H9 (cell line): ENCODE measurements around the gene GATAD1. TPM values are rescaled to one million over a fixed set of nuclear protein-coding genes. Genes with fewer than 3 reads are reported as not detected.

Experiments
- DNase-seq: peaks from one replicate; pipeline ENCODE4 v3.0.0-alpha.2; 2017
- H2AFZ ChIP-seq: one replicate; pipeline ENCODE4 v1.6.1; 2013; ENCODE audit warnings: mild to moderate bottlenecking, low read length, control low read depth, moderate library complexity
- H2AK5ac ChIP-seq: 2 replicates; pipeline ENCODE4 v1.6.1; 2013; ENCODE audit warnings: low read length, control low read depth, mixed read lengths; ENCODE audit not compliant: insufficient read length
- H2BK120ac ChIP-seq: one replicate; pipeline ENCODE4 v1.6.1; 2013; ENCODE audit warnings: low read depth, mild to moderate bottlenecking, low read length, control low read depth, inconsistent platforms; ENCODE audit not compliant: poor library complexity, severe bottlenecking
- H2BK12ac ChIP-seq: 2 replicates; pipeline ENCODE4 v1.6.1; 2013; ENCODE audit warnings: low read length, control low read depth, mixed read lengths, low read depth; ENCODE audit not compliant: insufficient read length
- H2BK15ac ChIP-seq: 2 replicates; pipeline ENCODE4 v1.6.1; 2013; ENCODE audit warnings: low read depth, low read length, control low read depth
- H2BK20ac ChIP-seq: one replicate; pipeline ENCODE4 v1.6.1; 2013; ENCODE audit warnings: low read depth, mild to moderate bottlenecking, low read length, control low read depth, inconsistent platforms; ENCODE audit not compliant: poor library complexity, severe bottlenecking
- H2BK5ac ChIP-seq: 2 replicates; pipeline ENCODE4 v1.6.1; 2013; ENCODE audit warnings: low read length, control low read depth, mixed read lengths; ENCODE audit not compliant: insufficient read length
- H3K14ac ChIP-seq: 2 replicates; pipeline ENCODE4 v1.6.1; 2013; ENCODE audit warnings: low read length, control low read depth; ENCODE audit not compliant: insufficient read depth
- H3K18ac ChIP-seq: 2 replicates; pipeline ENCODE4 v1.6.1; 2013; ENCODE audit warnings: low read depth, mild to moderate bottlenecking, mixed read lengths, low read length, control low read depth; ENCODE audit not compliant: insufficient read length
- H3K23ac ChIP-seq: 2 replicates; pipeline ENCODE4 v1.6.1; 2013; ENCODE audit warnings: low read length, control low read depth, mixed read lengths, low read depth; ENCODE audit not compliant: insufficient read length
- H3K23me2 ChIP-seq: 2 replicates; pipeline ENCODE4 v1.6.1; 2013; ENCODE audit warnings: low read depth, mild to moderate bottlenecking, mixed read lengths, low read length, control low read depth; ENCODE audit not compliant: insufficient read length, poor library complexity, severe bottlenecking
- H3K27ac ChIP-seq: 2 replicates; pipeline ENCODE4 v1.5.1; 2013; ENCODE audit warnings: low read length, control low read depth, mixed read lengths, low read depth; ENCODE audit not compliant: insufficient read length
- H3K27me3 ChIP-seq: 2 replicates; pipeline ENCODE4 v1.6.1; 2013; ENCODE audit warnings: low read length, control low read depth, inconsistent platforms; ENCODE audit not compliant: insufficient read depth
- H3K4ac ChIP-seq: 2 replicates; pipeline ENCODE4 v1.6.1; 2013; ENCODE audit warnings: low read depth, mild to moderate bottlenecking, control low read depth, inconsistent platforms, low read length, moderate library complexity
- H3K4me1 ChIP-seq: 2 replicates; pipeline ENCODE4 v1.6.1; 2013; ENCODE audit warnings: low read length, control low read depth, inconsistent platforms; ENCODE audit not compliant: insufficient read depth
- H3K4me2 ChIP-seq: 2 replicates; pipeline ENCODE4 v1.6.1; 2013; ENCODE audit warnings: low read length, control low read depth, mixed read lengths; ENCODE audit not compliant: insufficient read length, insufficient read depth
- H3K56ac ChIP-seq: 2 replicates; pipeline ENCODE4 v1.6.1; 2013; ENCODE audit warnings: low read depth, mild to moderate bottlenecking, mixed read lengths, low read length, control low read depth; ENCODE audit not compliant: insufficient read length
- H3K79me1 ChIP-seq: 2 replicates; pipeline ENCODE4 v1.6.1; 2013; ENCODE audit warnings: low read depth, mild to moderate bottlenecking, moderate library complexity, low read length, control low read depth, inconsistent platforms; ENCODE audit not compliant: insufficient read depth, poor library complexity, severe bottlenecking
- H3K79me2 ChIP-seq: 2 replicates; pipeline ENCODE4 v1.6.1; 2013; ENCODE audit warnings: low read length, control low read depth, inconsistent platforms; ENCODE audit not compliant: insufficient read depth
- H3K9ac ChIP-seq: 2 replicates; pipeline ENCODE4 v1.6.1; 2013; ENCODE audit warnings: low read length, control low read depth, mixed read lengths; ENCODE audit not compliant: insufficient read length; ENCODE audit errors: extremely low read depth
- H3K9me3 ChIP-seq: one replicate; pipeline ENCODE4 v1.6.1; 2013; ENCODE audit warnings: low read depth, low read length, inconsistent platforms; ENCODE audit not compliant: control insufficient read depth
- H3T11ph ChIP-seq: one replicate; pipeline ENCODE4 v1.6.1; 2013; ENCODE audit warnings: mild to moderate bottlenecking, low read length, control low read depth, inconsistent platforms
- H4K20me1 ChIP-seq: one replicate; pipeline ENCODE4 v1.6.1; 2013; ENCODE audit not compliant: control insufficient read depth, insufficient read length, insufficient read depth
- H4K5ac ChIP-seq: 2 replicates; pipeline ENCODE4 v1.6.1; 2013; ENCODE audit warnings: low read depth, mild to moderate bottlenecking, mixed read lengths, low read length, control low read depth; ENCODE audit not compliant: insufficient read length
- H4K8ac ChIP-seq: replicated peaks from 2 replicates; pipeline ENCODE4 v1.6.1; 2013; ENCODE audit warnings: low read length, control low read depth, mixed read lengths, low read depth; ENCODE audit not compliant: insufficient read length
- H4K91ac ChIP-seq: 2 replicates; pipeline ENCODE4 v1.6.1; 2013; ENCODE audit warnings: low read depth, mild to moderate bottlenecking, moderate library complexity, mixed read lengths, low read length, control low read depth; ENCODE audit not compliant: insufficient read length
- H3K27ac Mint-ChIP-seq, 3 experiments: 2 replicates in 2 of 3; 3 replicates in 1 of 3; pipeline ENCODE4 v1.8.0; 2020 to 2021; ENCODE audit warnings: mixed read lengths in 3 of 3, mild to moderate bottlenecking in 1 of 3, moderate library complexity in 1 of 3
- H3K27me3 Mint-ChIP-seq: 2 replicates; pipeline ENCODE4 v1.8.0; 2021; ENCODE audit warnings: low read depth, mild to moderate bottlenecking, moderate library complexity, mixed read lengths
- H3K36me3 Mint-ChIP-seq, 3 experiments: 2 replicates in 2 of 3; 3 replicates in 1 of 3; pipeline ENCODE4 v1.8.0; 2020 to 2021; ENCODE audit warnings: low read depth in 3 of 3, mixed read lengths in 3 of 3; ENCODE audit not compliant: insufficient read depth in 1 of 3
- H3K4me1 Mint-ChIP-seq, 2 experiments: 2 replicates each; pipeline ENCODE4 v1.8.0; 2020; ENCODE audit warnings: mixed read lengths in 2 of 2
- H3K4me3 Mint-ChIP-seq, 2 experiments: 2 replicates in 1 of 2; 3 replicates in 1 of 2; pipeline ENCODE4 v1.8.0; 2020 to 2021; ENCODE audit warnings: mild to moderate bottlenecking in 2 of 2, mixed read lengths in 2 of 2, moderate library complexity in 1 of 2
- H3K9me3 Mint-ChIP-seq, 2 experiments: 2 replicates in 1 of 2; 3 replicates in 1 of 2; pipeline ENCODE4 v1.8.0; 2020; ENCODE audit warnings: mild to moderate bottlenecking in 2 of 2, mixed read lengths in 2 of 2, moderate library complexity in 1 of 2
- CTCF ChIP-seq: fragments of 200-600 bp; sonication (generic); conservative IDR thresholded peaks from 3 replicates; pipeline ENCODE4 v1.8.0; 2021; ENCODE audit warnings: antibody characterized with exemption, mild to moderate bottlenecking
- WGBS: extraction: QIAGEN DNeasy Blood & Tissue Kit; methylation state at CpG from one replicate; pipeline ENCODE4 v1.1.7; 2013; ENCODE audit warnings: missing lambda C conversion rate, low lambda C conversion rate, mixed read lengths; ENCODE audit not compliant: insufficient read length; ENCODE audit errors: extremely low coverage; 5-methylcytosine and 5-hydroxymethylcytosine counted together
- total RNA-seq: library from RNA; stranded (reverse); gene quantifications from 2 replicates; pipeline ENCODE4 v1.2.1, GENCODE V29; 2021

The GATAD1 gene
- total RNA-seq, 1 experiment from 2014 or later = 36.5 TPM

GRCh38 chr7:92489634-92490033 is 42.4 kb downstream of the GATAD1 start:
- Histone ChIP-seq H4K91ac (no peak overlapping the region), H4K20me1 (no peaks in the 10 kb centered on the region), H2BK15ac (no peak overlapping the region), H3K4ac (no peak overlapping the region), H3K27me3 (no peaks in the 10 kb centered on the region), H3K79me1 (no peaks in the 10 kb centered on the region), H3K4me2 (no peak overlapping the region), H3K23ac (no peak overlapping the region), H3T11ph (no peak overlapping the region), H3K9me3 (no peaks in the 10 kb centered on the region), H3K27ac (no peak overlapping the region), H3K14ac (no peak overlapping the region), H2BK20ac (no peak overlapping the region), H3K23me2 (no peaks in the 10 kb centered on the region), H3K18ac (no peak overlapping the region), H4K5ac (no peak overlapping the region), H4K8ac (no peak overlapping the region), H3K9ac (no peak overlapping the region), H2BK12ac (no peak overlapping the region), H2AFZ (no peak overlapping the region), H3K4me1 (no peaks in the 10 kb centered on the region), H3K56ac (no peak overlapping the region), H2BK120ac (no peak overlapping the region), H2BK5ac (no peak overlapping the region), H3K79me2 (no peaks in the 10 kb centered on the region), H2AK5ac (no peak overlapping the region)
- no peaks in the 10 kb centered on the region for H3K27me3 Mint-ChIP-seq
- H3K9me3 Mint-ChIP-seq = no peaks in the 10 kb centered on the region
- H3K27ac Mint-ChIP-seq = no peak overlapping the region
- TF ChIP-seq CTCF = no peak
- DNase-seq = no peak
- H3K36me3 Mint-ChIP-seq = peaks cover 17 to 57% (median 53%) of the 10 kb centered on the region in 3 experiments; a peak in 6 of 7 replicates
- H3K4me1 Mint-ChIP-seq = no peaks in the 10 kb centered on the region
- WGBS = no CpG with 5 or more reads among the region's 1 CpG
- no peak overlapping the region for H3K4me3 Mint-ChIP-seq
